D721Med (cell line): ENCODE data around the gene DNAH17.

Source experiments
- DNase-seq: peaks from one replicate; pipeline ENCODE4 v3.0.0; 2011; ENCODE audit warnings: low spot score; ENCODE audit not compliant: insufficient read length
- FAIRE-seq: peaks from 2 replicates; lab custom pipeline; 2011; peaks lifted over from hg19 to GRCh38; lab: Jason Lieb, UNC
- TF ChIP-seq, protein P1 (sequence below): IDR thresholded peaks from 2 replicates; pipeline ENCODE4 v1.5.1; 2012; ENCODE audit warnings: mild to moderate bottlenecking, control low read depth; ENCODE audit not compliant: insufficient read depth; ENCODE audit errors: missing control alignments

The DNAH17 gene

DNA sequence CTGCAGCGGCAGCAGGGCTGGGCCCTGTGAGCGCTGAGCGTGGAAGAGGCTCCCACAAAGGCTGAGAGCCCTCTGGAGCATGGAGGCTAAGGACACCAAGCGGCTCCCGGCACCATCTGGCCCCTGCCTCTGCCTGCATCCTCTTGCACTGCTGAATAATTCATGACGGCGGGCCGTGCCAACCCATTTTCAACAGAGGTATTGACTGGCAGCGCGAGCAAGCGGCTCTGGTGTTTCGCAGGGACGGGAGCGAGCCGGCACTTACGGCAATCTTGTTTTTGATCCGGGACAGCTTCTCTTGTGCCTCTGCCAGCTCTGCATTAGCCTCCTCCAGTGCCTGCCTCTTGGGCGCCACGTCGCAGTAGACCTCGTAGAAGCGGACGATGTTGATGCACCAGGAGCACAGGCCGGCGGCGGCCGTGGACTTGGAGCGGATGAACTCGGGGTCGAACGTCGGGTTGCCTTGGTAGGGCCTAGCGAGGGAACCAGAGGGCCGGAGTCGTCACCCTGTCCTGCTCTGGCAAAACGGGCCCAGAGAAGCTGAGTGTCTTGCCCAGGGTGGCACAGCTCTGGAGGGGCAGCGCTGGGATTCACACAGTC lies 118.4 kb downstream of the DNAH17 start:
- FAIRE-seq: no peak
- DNase-seq: no peak
- TF ChIP-seq, protein P1, sequence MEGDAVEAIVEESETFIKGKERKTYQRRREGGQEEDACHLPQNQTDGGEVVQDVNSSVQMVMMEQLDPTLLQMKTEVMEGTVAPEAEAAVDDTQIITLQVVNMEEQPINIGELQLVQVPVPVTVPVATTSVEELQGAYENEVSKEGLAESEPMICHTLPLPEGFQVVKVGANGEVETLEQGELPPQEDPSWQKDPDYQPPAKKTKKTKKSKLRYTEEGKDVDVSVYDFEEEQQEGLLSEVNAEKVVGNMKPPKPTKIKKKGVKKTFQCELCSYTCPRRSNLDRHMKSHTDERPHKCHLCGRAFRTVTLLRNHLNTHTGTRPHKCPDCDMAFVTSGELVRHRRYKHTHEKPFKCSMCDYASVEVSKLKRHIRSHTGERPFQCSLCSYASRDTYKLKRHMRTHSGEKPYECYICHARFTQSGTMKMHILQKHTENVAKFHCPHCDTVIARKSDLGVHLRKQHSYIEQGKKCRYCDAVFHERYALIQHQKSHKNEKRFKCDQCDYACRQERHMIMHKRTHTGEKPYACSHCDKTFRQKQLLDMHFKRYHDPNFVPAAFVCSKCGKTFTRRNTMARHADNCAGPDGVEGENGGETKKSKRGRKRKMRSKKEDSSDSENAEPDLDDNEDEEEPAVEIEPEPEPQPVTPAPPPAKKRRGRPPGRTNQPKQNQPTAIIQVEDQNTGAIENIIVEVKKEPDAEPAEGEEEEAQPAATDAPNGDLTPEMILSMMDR: no peak

DNA sequence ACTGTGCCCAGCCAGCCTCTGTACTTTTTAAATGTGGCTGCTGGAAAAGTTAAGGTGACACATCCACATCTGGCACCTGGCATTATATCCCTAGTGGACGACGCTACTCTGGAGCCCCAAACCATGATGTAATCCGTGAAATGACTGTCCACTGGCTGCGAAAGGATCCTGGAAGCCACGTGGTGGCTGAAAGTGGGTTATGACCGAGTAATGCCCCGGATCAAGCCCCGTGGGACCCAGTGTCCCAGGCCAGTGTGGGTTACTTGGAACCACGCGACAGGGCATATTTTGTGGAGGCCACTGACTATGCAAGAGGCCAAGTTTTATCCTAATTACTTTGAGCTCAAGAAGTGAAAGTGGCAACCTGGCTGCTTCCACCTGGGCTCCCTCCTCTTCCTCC lies 119.1 kb downstream of the DNAH17 start:
- TF ChIP-seq, protein P1: no peak
- DNase-seq (no peak), FAIRE-seq (no peak)

DNA sequence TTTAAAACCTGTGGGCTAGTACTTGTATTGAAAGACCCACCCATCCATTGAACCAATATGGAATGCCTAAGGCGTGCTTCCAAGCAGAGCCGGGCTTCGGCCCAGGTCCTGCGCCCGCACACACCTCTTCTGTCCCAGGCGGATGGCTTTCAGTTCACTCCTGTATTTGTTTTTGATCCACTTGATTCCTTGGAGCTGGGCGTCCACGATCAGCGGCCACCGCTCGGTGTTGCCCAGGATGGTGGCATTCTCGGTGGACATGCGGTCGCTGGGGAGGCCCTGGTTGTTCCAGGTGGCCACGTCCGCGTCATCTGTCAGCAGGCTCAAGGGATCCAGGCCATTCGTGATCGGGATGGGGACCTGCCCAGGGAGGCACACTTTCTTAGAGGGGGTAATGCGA lies 122.8 kb downstream of the DNAH17 start:
- TF ChIP-seq, protein P1: no peak
- DNase-seq (no peak), FAIRE-seq (no peak)

DNA sequence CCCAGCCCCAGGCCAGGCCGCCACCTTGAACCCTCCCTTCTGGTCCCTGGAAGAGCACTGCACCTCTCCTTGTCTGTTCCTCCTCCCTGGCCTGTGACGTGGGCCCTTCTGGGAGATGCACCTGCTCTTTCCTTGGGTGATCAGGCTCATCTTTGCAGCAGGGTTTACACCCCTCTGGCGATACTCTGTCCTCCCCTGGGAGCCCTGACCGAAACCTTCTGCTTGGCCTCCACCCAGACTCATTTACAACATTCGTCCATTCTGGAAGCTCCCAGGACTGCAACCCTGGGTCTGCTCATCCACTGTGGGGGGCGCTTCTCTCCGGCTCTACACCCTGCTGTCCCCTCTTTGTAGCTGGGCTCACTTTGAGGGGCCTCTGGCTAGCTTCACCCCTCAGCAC lies 125.4 kb downstream of the DNAH17 start:
- TF ChIP-seq, protein P1: no peak
- FAIRE-seq (no peak), DNase-seq (no peak)

DNA sequence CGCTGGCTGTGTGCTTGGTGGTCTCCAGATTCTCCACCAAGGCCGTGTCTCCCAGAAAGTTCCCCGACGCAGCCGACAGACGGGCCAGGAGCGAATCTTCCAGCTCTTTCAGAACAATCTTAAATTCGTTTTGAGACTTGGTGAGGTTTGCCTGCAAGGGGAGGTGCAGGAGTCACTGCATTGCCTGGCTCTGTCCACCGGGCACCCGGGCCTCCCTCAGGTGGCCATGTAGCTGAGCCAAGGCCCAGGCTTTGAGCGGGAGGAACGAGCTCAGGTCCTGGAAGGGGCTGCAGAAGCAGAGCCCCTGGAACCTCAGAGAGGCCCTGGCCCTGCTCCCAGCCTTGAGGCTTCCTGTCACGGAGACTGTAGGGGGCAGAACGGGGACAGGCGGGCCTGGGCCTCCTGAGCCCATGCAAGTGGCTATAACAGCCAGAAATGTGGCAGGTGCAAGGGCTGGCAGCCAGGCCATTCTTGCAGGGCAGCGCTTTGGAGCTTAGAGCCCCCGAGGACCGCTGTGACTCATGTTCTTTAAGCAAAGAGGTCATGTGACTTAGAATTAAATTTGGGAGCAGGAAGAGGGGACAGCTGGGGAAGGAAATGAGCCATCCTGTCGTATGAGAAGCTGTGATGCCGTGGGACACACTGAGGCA lies 126.4 kb downstream of the DNAH17 start:
- DNase-seq (no peak), FAIRE-seq (no peak)
- TF ChIP-seq, protein P1: no peak

DNA sequence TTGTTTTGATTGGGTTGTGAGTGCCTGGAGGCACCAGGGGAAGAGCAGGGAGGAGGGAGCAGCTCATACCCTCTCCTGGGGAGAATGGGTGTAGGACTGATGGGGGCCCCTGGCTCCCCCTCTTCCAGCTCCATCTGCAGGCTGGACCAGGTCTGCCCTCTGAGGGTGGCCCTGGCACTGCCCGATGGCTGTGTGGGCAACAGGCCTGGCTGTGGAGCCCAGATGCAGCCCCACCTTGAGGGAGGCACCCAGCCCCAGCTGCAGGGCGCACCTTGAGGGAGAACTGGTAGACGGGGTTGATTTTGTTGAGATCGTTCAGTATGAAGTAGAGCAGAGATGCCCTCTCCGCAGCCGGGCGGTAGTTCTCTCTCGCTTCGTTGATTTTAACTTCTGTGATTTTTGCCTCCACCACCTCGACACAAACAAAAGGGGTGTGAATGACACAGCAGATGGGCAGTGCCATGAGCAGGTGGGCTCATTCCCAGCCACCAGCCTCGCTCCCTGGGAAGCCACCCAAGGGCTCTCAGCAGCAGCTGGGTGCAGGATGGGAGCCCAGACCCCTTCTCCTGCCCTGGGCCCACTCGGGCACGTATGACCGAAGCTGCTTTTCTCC lies 127.1 kb downstream of the DNAH17 start:
- no peak for FAIRE-seq
- no peak for DNase-seq
- TF ChIP-seq, protein P1: no peak

DNA sequence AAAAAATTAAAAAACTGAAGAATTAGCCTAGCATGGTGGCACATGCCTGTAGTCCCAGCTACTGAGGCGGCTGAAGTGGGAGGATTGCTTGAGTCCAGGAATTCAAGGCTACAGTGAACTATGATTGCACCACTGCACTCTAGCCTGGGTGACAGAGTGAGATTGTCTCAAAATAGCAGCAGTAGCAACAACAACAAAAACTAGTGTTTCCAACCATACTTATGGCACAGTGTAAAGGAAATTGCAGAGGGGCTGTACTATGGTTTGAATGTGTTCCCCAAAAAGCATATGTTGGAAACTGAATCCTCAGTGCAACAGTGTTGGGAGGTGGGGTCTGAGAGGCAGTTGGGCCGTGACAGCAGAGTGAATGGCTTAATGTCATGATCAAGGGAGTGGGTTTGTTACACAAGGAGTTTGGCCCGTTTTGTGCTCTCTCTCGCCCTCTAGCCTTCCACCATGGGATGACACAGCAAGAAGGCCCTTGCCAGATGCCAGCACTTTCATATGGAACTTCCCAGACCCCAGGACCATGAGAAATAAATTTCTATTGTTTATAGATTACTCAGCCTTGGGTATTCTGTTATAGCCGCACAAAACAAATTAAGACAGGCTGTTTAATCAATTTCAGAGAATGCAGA lies 128.7 kb downstream of the DNAH17 start:
- DNase-seq: no peak
- TF ChIP-seq, protein P1: no peak
- no peak for FAIRE-seq
